ENCODE measurements around the gene BOLA3.
"Not testable (repeated sequence)": the region's sequence is repeated elsewhere in the genome, so short reads cannot be mapped to it uniquely, and the experiment has no call there.

The BOLA3 gene

DNA sequence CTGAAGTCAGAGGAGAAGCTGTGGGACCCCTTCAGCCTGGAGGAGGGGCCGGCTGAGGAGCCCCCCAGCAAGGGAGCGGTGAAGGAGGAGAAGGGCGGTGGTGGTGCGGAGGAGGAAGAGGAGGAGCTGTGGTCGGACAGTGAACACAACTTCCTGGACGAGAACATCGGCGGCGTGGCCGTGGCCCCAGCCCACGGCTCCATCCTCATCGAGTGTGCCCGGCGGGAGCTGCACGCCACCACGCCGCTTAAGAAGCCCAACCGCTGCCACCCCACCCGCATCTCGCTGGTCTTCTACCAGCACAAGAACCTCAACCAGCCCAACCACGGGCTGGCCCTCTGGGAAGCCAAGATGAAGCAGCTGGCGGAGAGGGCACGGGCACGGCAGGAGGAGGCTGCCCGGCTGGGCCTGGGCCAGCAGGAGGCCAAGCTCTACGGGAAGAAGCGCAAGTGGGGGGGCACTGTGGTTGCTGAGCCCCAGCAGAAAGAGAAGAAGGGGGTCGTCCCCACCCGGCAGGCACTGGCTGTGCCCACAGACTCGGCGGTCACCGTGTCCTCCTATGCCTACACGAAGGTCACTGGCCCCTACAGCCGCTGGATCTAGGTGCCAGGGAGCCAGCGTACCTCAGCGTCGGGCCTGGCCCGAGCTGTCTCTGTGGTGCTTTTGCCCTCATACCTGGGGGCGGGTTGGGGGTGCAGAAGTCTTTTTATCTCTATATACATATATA lies 46.0 kb downstream of the BOLA3 start:
- DNase-seq, result no peak

- no peak for DNase-seq
Observed at GRCh38 chr2:74100254-74101216, 47.2 kb downstream of the BOLA3 start.

- no peak for DNase-seq
Observed at GRCh38 chr2:74099835-74100234, 47.9 kb downstream of the BOLA3 start.

- DNase-seq, result no peak
Observed at GRCh38 chr2:74099271-74099670, 48.4 kb downstream of the BOLA3 start.

- DNase-seq, result no peak
Observed at GRCh38 chr2:74097574-74097973, 50.1 kb downstream of the BOLA3 start.

DNA sequence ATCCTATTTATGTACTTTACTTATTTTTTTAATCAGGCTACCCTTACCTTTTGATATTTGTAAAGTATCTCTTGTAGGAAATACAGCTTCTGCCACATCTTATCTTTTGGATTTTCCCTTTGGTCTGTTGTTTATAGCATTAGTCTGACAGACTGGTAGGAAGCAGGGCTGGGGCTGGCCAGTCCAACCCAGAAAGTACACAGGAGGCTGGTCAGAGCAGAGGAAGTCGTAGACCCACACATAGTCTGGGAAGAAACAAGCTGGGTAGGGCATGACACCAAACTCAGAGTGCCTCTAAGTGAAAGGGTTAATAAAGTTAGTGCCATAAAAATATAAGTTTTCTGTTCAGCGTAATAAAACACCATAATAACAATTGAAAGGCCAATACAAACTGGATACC lies 51.7 kb downstream of the BOLA3 start:
- DNase-seq, result no peak

- no peak for DNase-seq
Observed at GRCh38 chr2:74095632-74096031, 52.1 kb downstream of the BOLA3 start.

GRCh38 chr2:74094291-74094690 lies 53.4 kb downstream of the BOLA3 start:
- no peak for DNase-seq

DNA sequence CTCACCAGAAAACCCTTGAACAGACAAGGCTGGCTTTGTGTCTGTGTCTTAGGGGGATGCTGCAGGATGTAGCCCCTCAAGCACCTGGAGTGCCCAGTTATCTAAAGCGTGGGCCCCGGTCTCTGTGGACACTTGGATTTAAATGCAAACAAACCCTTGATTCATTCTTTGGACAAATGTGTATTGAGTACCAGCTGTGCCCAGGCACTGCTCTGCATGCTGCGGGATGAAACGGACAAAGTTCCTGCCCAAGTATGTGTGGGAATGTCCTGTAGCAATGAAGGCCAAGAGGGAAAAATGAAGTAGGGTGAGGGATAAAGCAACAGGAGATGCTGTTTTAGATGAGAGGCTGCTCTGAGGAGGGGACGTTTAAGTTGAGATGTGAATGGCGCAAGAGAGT lies 53.9 kb downstream of the BOLA3 start:
- no peak for DNase-seq

- no peak for DNase-seq
Observed at GRCh38 chr2:74093426-74093825, 54.3 kb downstream of the BOLA3 start.

DNA sequence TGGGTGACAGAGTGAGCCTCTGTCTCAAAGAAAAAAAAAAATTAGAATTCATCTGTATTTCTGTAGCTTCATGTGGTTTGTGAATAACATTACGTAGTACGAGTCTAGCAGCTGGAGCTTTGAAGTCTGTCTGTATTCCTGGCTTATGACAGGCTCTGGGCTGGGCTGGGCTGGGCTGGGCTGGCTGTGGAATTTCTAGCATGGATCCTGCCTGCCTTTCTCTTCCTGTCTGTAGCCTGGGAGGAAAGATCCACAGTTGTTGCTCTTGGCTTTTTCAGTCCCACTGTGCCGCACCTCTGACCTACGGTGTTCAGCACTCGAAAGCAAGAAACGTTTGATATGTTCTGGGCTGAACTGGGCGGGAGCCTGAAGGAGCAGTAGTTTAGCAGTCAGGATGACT lies 55.4 kb downstream of the BOLA3 start:
- peak; percentile 34 for DNase-seq

- no peak for DNase-seq
Observed at GRCh38 chr2:74091391-74091790, 56.3 kb downstream of the BOLA3 start.

DNA sequence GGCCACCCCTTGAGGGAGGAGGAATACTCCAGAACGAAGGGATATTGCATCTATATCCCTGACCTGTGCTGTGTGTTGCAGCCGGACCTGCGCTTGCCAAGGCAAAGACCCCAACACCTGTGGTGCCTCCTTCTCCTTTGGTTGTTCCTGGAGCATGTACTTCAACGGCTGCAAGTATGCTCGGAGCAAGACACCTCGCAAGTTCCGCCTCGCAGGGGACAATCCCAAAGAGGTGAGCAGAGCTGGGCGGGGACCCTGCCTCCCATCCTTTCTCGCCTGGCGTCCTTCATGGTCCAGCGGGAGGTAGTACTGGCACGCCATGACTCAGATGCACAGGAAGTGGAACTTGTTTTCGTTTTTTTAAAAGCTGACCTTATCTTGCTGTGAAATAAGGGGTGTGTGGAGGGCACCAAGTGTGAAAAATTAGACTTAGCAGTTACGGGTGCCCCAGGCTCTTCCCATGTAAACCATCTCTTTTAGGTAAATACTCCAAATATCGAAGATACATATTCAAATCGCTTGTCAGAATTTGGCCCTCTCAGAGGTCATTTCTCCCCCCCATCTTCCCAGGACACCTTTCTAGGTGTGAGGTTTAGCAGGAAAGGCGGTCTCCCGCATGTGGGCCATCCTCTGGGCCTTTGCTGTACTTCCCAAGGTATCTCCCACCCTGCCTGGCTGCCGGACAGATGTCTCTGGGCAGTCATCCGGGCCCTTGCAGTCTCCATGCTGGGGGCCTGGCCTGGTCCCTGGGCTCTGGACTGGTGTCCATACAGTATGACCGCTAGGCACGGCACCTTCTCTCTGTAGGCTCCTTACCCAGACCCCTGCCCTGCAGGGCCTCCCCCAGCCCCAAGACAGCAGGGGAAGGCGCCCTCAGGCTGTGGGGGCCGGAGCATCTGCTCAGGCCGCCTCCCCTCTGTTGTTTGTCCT lies 57.6 kb downstream of the BOLA3 start:
- DNase-seq, result no peak

- not testable (repeated sequence) for DNase-seq
Observed at GRCh38 chr2:74088676-74089075, 59.0 kb downstream of the BOLA3 start.

DNA sequence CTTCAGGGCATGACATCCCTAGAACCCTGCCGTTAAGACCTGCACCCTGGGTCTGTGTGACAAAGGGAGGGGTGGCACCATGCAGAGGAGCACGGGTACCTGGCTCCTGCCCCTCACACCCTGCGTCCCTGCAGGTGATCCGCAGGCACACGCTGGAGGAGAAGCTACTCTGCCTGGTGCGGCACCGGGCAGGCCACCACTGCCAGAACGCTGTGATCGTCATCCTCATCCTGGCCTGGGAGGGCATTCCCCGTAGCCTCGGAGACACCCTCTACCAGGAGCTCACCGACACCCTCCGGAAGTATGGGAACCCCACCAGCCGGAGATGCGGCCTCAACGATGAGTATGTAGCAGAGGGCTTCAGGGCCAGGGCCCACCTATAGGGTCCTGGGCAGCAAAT lies 60.0 kb downstream of the BOLA3 start:
- no peak for DNase-seq

- no peak for DNase-seq
Observed at GRCh38 chr2:74086021-74086420, 61.7 kb downstream of the BOLA3 start.

Measured in fibroblast of upper back skin (primary cell).